Mesendoderm (in vitro differentiated cells): ENCODE data around the gene TCF12.

ENCODE experiments used
- DNase-seq: peaks from one replicate; pipeline ENCODE4 v3.0.0; 2013
- H2AK5ac ChIP-seq: 2 replicates; pipeline ENCODE4 v1.6.1; 2013; ENCODE audit warnings: low read length, inconsistent platforms
- H2BK120ac ChIP-seq: 2 replicates; pipeline ENCODE4 v1.6.1; 2013; ENCODE audit warnings: low read depth, mild to moderate bottlenecking, low read length, moderate library complexity, mixed read lengths
- H2BK15ac ChIP-seq: replicated peaks from 2 replicates; pipeline ENCODE4 v1.6.1; 2013; ENCODE audit warnings: low read depth, mild to moderate bottlenecking, moderate library complexity
- H2BK5ac ChIP-seq: 2 replicates; pipeline ENCODE4 v1.6.1; 2013; ENCODE audit warnings: low read length, inconsistent platforms
- H3K18ac ChIP-seq: 2 replicates; pipeline ENCODE4 v1.6.1; 2013; ENCODE audit warnings: mild to moderate bottlenecking, low read length, mixed read lengths
- H3K23ac ChIP-seq: one replicate; pipeline ENCODE4 v1.6.1; 2013; ENCODE audit warnings: low read length
- H3K27ac ChIP-seq: 2 replicates; pipeline ENCODE4 v1.5.1; 2013; ENCODE audit warnings: low read depth, mild to moderate bottlenecking, inconsistent platforms, low read length, moderate library complexity
- H3K27me3 ChIP-seq: 2 replicates; pipeline ENCODE4 v1.6.1; 2013; ENCODE audit warnings: low read length, control low read depth, mild to moderate bottlenecking, inconsistent platforms; ENCODE audit not compliant: insufficient read depth, poor library complexity
- H3K36me3 ChIP-seq: 2 replicates; pipeline ENCODE4 v1.6.1; 2013; ENCODE audit warnings: low read length, inconsistent platforms; ENCODE audit not compliant: control insufficient read depth, insufficient read depth
- H3K4ac ChIP-seq: one replicate; pipeline ENCODE4 v1.6.1; 2013; ENCODE audit warnings: low read depth, mild to moderate bottlenecking, low read length, moderate library complexity
- H3K4me1 ChIP-seq: 2 replicates; pipeline ENCODE4 v1.6.1; 2013; ENCODE audit warnings: low read depth, low read length, inconsistent platforms; ENCODE audit not compliant: control insufficient read depth
- H3K4me2 ChIP-seq: 2 replicates; pipeline ENCODE4 v1.6.1; 2013; ENCODE audit warnings: low read length
- H3K4me3 ChIP-seq: 2 replicates; pipeline ENCODE4 v1.5.1; 2013; ENCODE audit warnings: mild to moderate bottlenecking, low read length
- H3K56ac ChIP-seq: one replicate; pipeline ENCODE4 v1.6.1; 2013; ENCODE audit warnings: low read length
- H3K79me1 ChIP-seq: 2 replicates; pipeline ENCODE4 v1.6.1; 2013; ENCODE audit warnings: low read length, inconsistent platforms
- H3K79me2 ChIP-seq: 2 replicates; pipeline ENCODE4 v1.6.1; 2013; ENCODE audit warnings: mild to moderate bottlenecking, low read length; ENCODE audit not compliant: control insufficient read depth, insufficient read depth
- H3K9ac ChIP-seq: 2 replicates; pipeline ENCODE4 v1.6.1; 2013; ENCODE audit warnings: low read length, inconsistent platforms
- H4K5ac ChIP-seq: one replicate; pipeline ENCODE4 v1.6.1; 2013; ENCODE audit warnings: low read length
- H4K8ac ChIP-seq: one replicate; pipeline ENCODE4 v1.6.1; 2013; ENCODE audit warnings: low read depth, mild to moderate bottlenecking, control low read depth, low read length, moderate library complexity
- WGBS: extraction: QIAGEN DNeasy Blood & Tissue Kit; methylation state at CpG from one replicate; pipeline ENCODE4 v1.1.7; 2013; ENCODE audit warnings: low lambda C conversion rate, missing lambda C conversion rate; ENCODE audit not compliant: insufficient coverage; ENCODE audit errors: extremely low coverage; 5-methylcytosine and 5-hydroxymethylcytosine counted together

TCF12 gene

GRCh38 chr15:56940388-56940787 is 21.9 kb downstream of the TCF12 start:
- no peaks in the 10 kb centered on the region for H3K27me3 ChIP-seq
- no peak overlapping the region for H4K5ac ChIP-seq
- no peak for DNase-seq
- no peak overlapping the region for H2BK120ac ChIP-seq
- no peak overlapping the region for H3K4me2 ChIP-seq
- H2BK5ac ChIP-seq: no peak overlapping the region
- no peak overlapping the region for H2BK15ac ChIP-seq
- H3K36me3 ChIP-seq: no peaks in the 10 kb centered on the region
- H3K4me3 ChIP-seq: no peak overlapping the region
- no peak overlapping the region for H3K18ac ChIP-seq
- H3K4me1 ChIP-seq: no peaks in the 10 kb centered on the region
- no peak overlapping the region for H3K4ac ChIP-seq
- no peak overlapping the region for H3K27ac ChIP-seq
- H2AK5ac ChIP-seq: no peak overlapping the region
- H3K79me2 ChIP-seq: peaks cover 42% of the 10 kb centered on the region
- H3K79me1 ChIP-seq: peaks cover 5% of the 10 kb centered on the region
- H3K9ac ChIP-seq: no peak overlapping the region
- H3K56ac ChIP-seq: no peak overlapping the region
- H3K23ac ChIP-seq: no peak overlapping the region
- H4K8ac ChIP-seq: no peak overlapping the region

- Histone ChIP-seq H2BK5ac (no peak overlapping the region), H2AK5ac (no peak overlapping the region), H3K4me1 (no peaks in the 10 kb centered on the region), H3K18ac (no peak overlapping the region), H3K36me3 (no peaks in the 10 kb centered on the region), H4K5ac (no peak overlapping the region), H4K8ac (no peak overlapping the region), H3K23ac (no peak overlapping the region), H2BK15ac (no peak overlapping the region), H3K79me1 (peaks cover 8% of the 10 kb centered on the region), H3K4ac (no peak overlapping the region), H3K4me3 (no peak overlapping the region), H3K9ac (no peak overlapping the region), H3K79me2 (peaks cover 39% of the 10 kb centered on the region), H3K4me2 (no peak overlapping the region), H3K56ac (no peak overlapping the region), H2BK120ac (no peak overlapping the region), H3K27me3 (no peaks in the 10 kb centered on the region), H3K27ac (no peak overlapping the region)
- no peak for DNase-seq
Measured at GRCh38 chr15:56942118-56942517, 23.7 kb downstream of the TCF12 start.

- Histone ChIP-seq H4K8ac (no peak overlapping the region), H3K79me1 (peaks cover 9% of the 10 kb centered on the region), H3K79me2 (peaks cover 37% of the 10 kb centered on the region), H3K9ac (no peak overlapping the region), H3K4me1 (no peaks in the 10 kb centered on the region), H3K27ac (no peak overlapping the region), H3K56ac (no peak overlapping the region), H3K27me3 (no peaks in the 10 kb centered on the region), H3K18ac (no peak overlapping the region), H4K5ac (no peak overlapping the region), H3K4me3 (no peak overlapping the region), H2BK15ac (no peak overlapping the region), H3K4me2 (no peak overlapping the region), H3K4ac (no peak overlapping the region), H3K23ac (no peak overlapping the region), H2BK120ac (no peak overlapping the region), H2AK5ac (no peak overlapping the region), H2BK5ac (no peak overlapping the region), H3K36me3 (no peaks in the 10 kb centered on the region)
- no CpG with 5 or more reads among the region's 1 CpG for WGBS
- DNase-seq: no peak
Measured at GRCh38 chr15:56943403-56943802, 25.0 kb downstream of the TCF12 start.

DNA sequence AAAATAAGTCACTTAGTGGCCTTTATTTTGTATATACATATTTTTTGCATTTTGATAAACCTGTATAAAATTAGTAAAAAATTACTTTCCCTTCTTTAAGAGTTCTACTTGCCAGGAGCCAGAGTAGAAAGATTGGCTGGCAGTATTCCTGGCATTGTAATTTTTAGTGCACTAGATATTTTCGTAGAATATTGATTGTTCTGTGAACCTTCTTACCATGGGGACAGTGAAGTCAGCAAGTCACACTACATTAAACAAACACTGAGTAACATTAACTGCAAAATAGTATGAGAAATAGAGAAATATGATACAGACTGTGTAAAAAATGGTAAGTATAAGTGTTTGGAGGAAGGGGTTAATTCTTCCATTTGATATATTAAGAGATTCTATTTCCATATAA is 26.0 kb downstream of the TCF12 start:
- no peak overlapping the region for H3K9ac ChIP-seq
- peaks cover 7% of the 10 kb centered on the region for H3K79me1 ChIP-seq
- H3K4me1 ChIP-seq: no peaks in the 10 kb centered on the region
- H3K23ac ChIP-seq: no peak overlapping the region
- H2BK120ac ChIP-seq: no peak overlapping the region
- H4K8ac ChIP-seq: no peak overlapping the region
- H3K4me3 ChIP-seq: no peak overlapping the region
- no peak overlapping the region for H2AK5ac ChIP-seq
- H3K4ac ChIP-seq: no peak overlapping the region
- no peaks in the 10 kb centered on the region for H3K36me3 ChIP-seq
- no peak overlapping the region for H2BK5ac ChIP-seq
- DNase-seq: no peak
- H3K18ac ChIP-seq: no peak overlapping the region
- H3K27me3 ChIP-seq: no peaks in the 10 kb centered on the region
- WGBS: no CpG with 5 or more reads among the region's 1 CpG
- H3K56ac ChIP-seq: no peak overlapping the region
- H2BK15ac ChIP-seq: no peak overlapping the region
- H3K27ac ChIP-seq: no peak overlapping the region
- peaks cover 34% of the 10 kb centered on the region for H3K79me2 ChIP-seq
- H3K4me2 ChIP-seq: no peak overlapping the region
- H4K5ac ChIP-seq: no peak overlapping the region

DNA sequence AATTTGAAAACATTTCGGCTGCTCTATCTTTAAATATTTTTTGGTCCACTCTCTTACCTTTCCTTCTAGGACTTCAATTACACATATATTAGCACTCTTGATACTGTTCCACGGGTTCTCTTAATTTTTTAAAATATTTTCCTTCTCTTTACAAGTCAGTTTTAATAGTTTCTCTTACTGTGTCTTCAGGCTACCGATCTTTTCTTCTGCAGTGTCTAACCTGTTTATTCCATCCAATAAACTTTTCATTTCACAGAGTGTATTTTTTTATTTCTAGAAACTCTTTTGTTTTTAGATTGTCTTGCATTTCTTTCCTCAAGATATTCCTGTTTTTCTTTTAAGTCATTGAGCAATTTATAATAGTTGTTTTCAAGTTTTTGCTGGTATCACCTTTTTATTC is 27.7 kb downstream of the TCF12 start:
- H3K27ac ChIP-seq: no peak overlapping the region
- H3K36me3 ChIP-seq: no peaks in the 10 kb centered on the region
- no peak overlapping the region for H3K4me3 ChIP-seq
- no CpG with 5 or more reads among the region's 3 CpGs for WGBS
- H3K27me3 ChIP-seq: no peaks in the 10 kb centered on the region
- H3K4me2 ChIP-seq: no peak overlapping the region
- H2BK5ac ChIP-seq: no peak overlapping the region
- H4K5ac ChIP-seq: no peak overlapping the region
- no peak overlapping the region for H2BK15ac ChIP-seq
- no peak overlapping the region for H2BK120ac ChIP-seq
- H3K79me2 ChIP-seq: peaks cover 32% of the 10 kb centered on the region
- H3K4ac ChIP-seq: no peak overlapping the region
- no peak overlapping the region for H4K8ac ChIP-seq
- no peak overlapping the region for H3K23ac ChIP-seq
- no peak overlapping the region for H3K18ac ChIP-seq
- no peak overlapping the region for H3K56ac ChIP-seq
- no peak overlapping the region for H3K9ac ChIP-seq
- no peak for DNase-seq
- peaks cover 7% of the 10 kb centered on the region for H3K79me1 ChIP-seq
- H2AK5ac ChIP-seq: no peak overlapping the region
- H3K4me1 ChIP-seq: no peaks in the 10 kb centered on the region

DNA sequence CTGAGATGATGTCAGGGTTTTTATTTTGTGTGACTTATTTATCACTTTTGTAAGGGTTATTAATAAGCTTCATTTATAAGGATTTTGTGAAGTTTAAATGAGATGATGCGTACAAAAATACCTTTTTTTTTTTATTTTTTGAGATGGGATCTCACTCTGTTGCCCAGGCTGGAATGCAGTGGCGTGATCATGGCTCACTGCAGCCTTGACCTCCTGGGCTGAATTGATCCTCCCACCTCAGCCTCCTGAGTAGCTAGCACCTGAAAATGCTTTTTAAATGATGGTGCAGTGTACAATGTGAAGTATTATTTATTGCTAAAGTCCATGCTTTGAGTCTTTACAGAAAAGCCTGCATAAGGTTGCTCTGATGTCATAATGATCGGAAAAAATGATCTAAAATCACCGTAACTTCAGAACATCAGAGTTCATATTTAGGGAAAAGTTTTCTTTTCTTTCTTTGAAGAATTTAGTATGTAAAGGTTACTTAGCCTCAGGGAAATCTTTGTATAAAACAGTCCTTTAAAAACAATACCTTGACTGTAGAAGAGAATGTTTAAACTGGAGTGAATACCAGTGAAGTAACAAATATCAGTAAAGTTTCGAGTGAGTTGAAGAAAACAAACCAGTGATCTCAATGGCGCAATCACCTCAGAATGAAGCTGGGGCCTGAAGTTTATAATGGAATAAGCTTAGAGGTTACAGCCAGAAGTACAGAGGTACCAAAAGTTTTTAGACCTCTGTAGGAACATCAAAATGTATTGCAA is 29.7 kb downstream of the TCF12 start:
- H4K5ac ChIP-seq: no peak overlapping the region
- H3K9ac ChIP-seq: no peak overlapping the region
- no peak for DNase-seq
- H3K18ac ChIP-seq: no peak overlapping the region
- H3K4me1 ChIP-seq: no peaks in the 10 kb centered on the region
- no peak overlapping the region for H2BK5ac ChIP-seq
- H3K79me1 ChIP-seq: peaks cover 7% of the 10 kb centered on the region
- no peak overlapping the region for H2BK15ac ChIP-seq
- H3K56ac ChIP-seq: no peak overlapping the region
- no peak overlapping the region for H3K4me2 ChIP-seq
- H4K8ac ChIP-seq: no peak overlapping the region
- no peak overlapping the region for H3K4me3 ChIP-seq
- no peaks in the 10 kb centered on the region for H3K27me3 ChIP-seq
- no peak overlapping the region for H3K27ac ChIP-seq
- H2BK120ac ChIP-seq: no peak overlapping the region
- H3K23ac ChIP-seq: no peak overlapping the region
- no CpG with 5 or more reads among the region's 6 CpGs for WGBS
- H3K4ac ChIP-seq: no peak overlapping the region
- no peak overlapping the region for H2AK5ac ChIP-seq
- peaks cover 34% of the 10 kb centered on the region for H3K79me2 ChIP-seq
- H3K36me3 ChIP-seq: no peaks in the 10 kb centered on the region
